ENCODE data around the gene TUT4.
A peak's percentile ranks its signal among the peaks of the same experiment; 100 is the strongest.

TUT4 gene

DNA sequence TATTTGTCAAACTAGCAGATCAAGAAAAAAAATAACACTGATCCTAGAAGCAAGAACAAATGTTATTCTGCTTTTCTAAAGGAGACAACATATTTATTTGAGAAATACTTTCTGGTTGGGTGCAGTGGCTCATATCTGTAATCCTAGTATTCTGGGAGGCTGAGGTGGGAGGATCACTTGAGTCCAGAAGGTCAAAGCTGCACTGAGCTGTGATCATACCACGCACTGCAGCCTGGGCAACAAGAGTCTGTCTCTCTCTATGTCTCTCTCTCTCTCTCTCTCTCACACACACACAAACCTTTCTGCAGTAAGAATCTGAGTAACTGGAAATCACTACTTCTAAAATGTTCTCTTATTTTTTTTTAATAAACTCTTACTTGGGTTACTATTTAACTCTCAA lies 117.2 kb downstream of the TUT4 start:
- H3K27ac ChIP-seq (ENCODE audit: low read depth, low read length): no peak overlapping the region
- H3K9ac ChIP-seq (ENCODE audit: low read depth, low read length): no peak overlapping the region

DNA sequence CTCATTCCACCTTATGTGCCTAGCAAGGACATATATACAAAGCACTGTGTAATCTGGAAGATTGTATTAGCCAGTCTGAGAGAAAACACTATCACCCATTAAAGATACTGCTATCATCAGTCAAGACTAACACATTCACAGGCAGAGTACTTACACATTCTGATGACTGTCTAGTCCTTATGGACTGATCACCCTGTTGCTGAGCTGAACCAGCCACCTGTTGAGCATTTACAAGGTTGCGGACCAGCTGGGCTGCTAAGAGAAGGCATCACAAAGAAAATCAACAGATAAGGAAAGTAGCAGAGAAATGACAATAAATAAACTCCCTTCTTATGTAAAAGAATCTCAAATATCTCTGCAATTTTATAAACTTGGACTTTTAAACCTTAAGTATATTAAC lies 117.7 kb downstream of the TUT4 start:
- peaks cover 81% of the 10 kb centered on the region for H3K36me3 ChIP-seq (ENCODE audit: control insufficient read depth, insufficient read depth, low read length)
- no peaks in the 10 kb centered on the region for H3K27me3 ChIP-seq (ENCODE audit: control insufficient read depth, insufficient read depth, low read length)
- H3K4me3 ChIP-seq (ENCODE audit: low read depth, low read length): no peak overlapping the region
- no peak overlapping the region for H3K9ac ChIP-seq (ENCODE audit: low read depth, low read length)
- peaks cover 10% of the 10 kb centered on the region for H3K4me1 ChIP-seq (ENCODE audit: control insufficient read depth, insufficient read depth, low read length)
- no peak overlapping the region for H3K27ac ChIP-seq (ENCODE audit: low read depth, low read length)
- H3K9me3 ChIP-seq (ENCODE audit: control insufficient read depth, insufficient read depth, low read length): no peaks in the 10 kb centered on the region

More for the DNA sequence above, 117.2 kb downstream of the TUT4 start:
- peaks cover 83% of the 10 kb centered on the region for H3K36me3 ChIP-seq (ENCODE audit: control insufficient read depth, insufficient read depth, low read length)
- no peak overlapping the region for H3K4me3 ChIP-seq (ENCODE audit: low read depth, low read length)
- H3K27me3 ChIP-seq (ENCODE audit: control insufficient read depth, insufficient read depth, low read length): no peaks in the 10 kb centered on the region
- H3K9me3 ChIP-seq (ENCODE audit: control insufficient read depth, insufficient read depth, low read length): no peaks in the 10 kb centered on the region
- peaks cover 10% of the 10 kb centered on the region for H3K4me1 ChIP-seq (ENCODE audit: control insufficient read depth, insufficient read depth, low read length)

DNA sequence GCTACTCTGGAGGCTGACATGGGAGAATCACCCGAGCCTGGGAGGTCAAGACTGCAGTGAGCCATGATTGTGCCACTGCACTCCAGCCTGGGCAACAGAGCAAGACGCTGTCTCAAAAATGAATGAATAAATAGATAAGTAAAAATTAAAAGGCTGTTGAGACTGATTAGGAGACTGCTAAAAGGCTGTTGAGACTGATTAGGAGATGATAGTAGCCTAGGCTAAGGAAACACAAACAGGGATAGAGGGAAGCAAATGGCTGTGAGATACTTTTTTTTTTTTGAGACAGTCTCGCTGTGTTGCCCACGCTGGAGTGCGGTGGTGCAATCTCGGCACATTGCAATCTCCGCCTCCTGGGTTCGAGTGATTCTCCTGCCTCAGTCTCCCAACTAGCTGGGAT lies 120.1 kb downstream of the TUT4 start:
- no peak overlapping the region for H3K9ac ChIP-seq (ENCODE audit: low read depth, low read length)
- H3K4me1 ChIP-seq (ENCODE audit: control insufficient read depth, insufficient read depth, low read length): peaks cover 10% of the 10 kb centered on the region
- H3K4me3 ChIP-seq (ENCODE audit: low read depth, low read length): no peak overlapping the region
- peaks cover 68% of the 10 kb centered on the region for H3K36me3 ChIP-seq (ENCODE audit: control insufficient read depth, insufficient read depth, low read length)
- H3K27ac ChIP-seq (ENCODE audit: low read depth, low read length): no peak overlapping the region
- no peaks in the 10 kb centered on the region for H3K9me3 ChIP-seq (ENCODE audit: control insufficient read depth, insufficient read depth, low read length)
- H3K27me3 ChIP-seq (ENCODE audit: control insufficient read depth, insufficient read depth, low read length): no peaks in the 10 kb centered on the region

- no peaks in the 10 kb centered on the region for H3K27me3 ChIP-seq (ENCODE audit: control insufficient read depth, insufficient read depth, low read length)
- H3K36me3 ChIP-seq (ENCODE audit: control insufficient read depth, insufficient read depth, low read length): peaks cover 63% of the 10 kb centered on the region
- H3K9me3 ChIP-seq (ENCODE audit: control insufficient read depth, insufficient read depth, low read length): no peaks in the 10 kb centered on the region
- no peak overlapping the region for H3K4me3 ChIP-seq (ENCODE audit: low read depth, low read length)
- H3K4me1 ChIP-seq (ENCODE audit: control insufficient read depth, insufficient read depth, low read length): peaks cover 6% of the 10 kb centered on the region; the same call in 1 of the 2 replicates
- H3K27ac ChIP-seq (ENCODE audit: low read depth, low read length): no peak overlapping the region
- H3K9ac ChIP-seq (ENCODE audit: low read depth, low read length): no peak overlapping the region
Measured at GRCh38 chr1:52427152-52427551, 125.7 kb downstream of the TUT4 start.

GRCh38 chr1:52426371-52426770 lies 126.5 kb downstream of the TUT4 start:
- H3K27ac ChIP-seq (ENCODE audit: low read depth, low read length): peak overlapping the region; percentile 21
- H3K27me3 ChIP-seq (ENCODE audit: control insufficient read depth, insufficient read depth, low read length): no peaks in the 10 kb centered on the region
- no peak overlapping the region for H3K9ac ChIP-seq (ENCODE audit: low read depth, low read length)
- H3K4me3 ChIP-seq (ENCODE audit: low read depth, low read length): no peak overlapping the region
- H3K9me3 ChIP-seq (ENCODE audit: control insufficient read depth, insufficient read depth, low read length): no peaks in the 10 kb centered on the region
- H3K36me3 ChIP-seq (ENCODE audit: control insufficient read depth, insufficient read depth, low read length): peaks cover 63% of the 10 kb centered on the region
- H3K4me1 ChIP-seq (ENCODE audit: control insufficient read depth, insufficient read depth, low read length): peaks cover 6% of the 10 kb centered on the region; the same call in 1 of the 2 replicates

GRCh38 chr1:52424813-52425212 lies 128.1 kb downstream of the TUT4 start:
- H3K9me3 ChIP-seq (ENCODE audit: control insufficient read depth, insufficient read depth, low read length): no peaks in the 10 kb centered on the region
- no peak overlapping the region for H3K27ac ChIP-seq (ENCODE audit: low read depth, low read length)
- H3K36me3 ChIP-seq (ENCODE audit: control insufficient read depth, insufficient read depth, low read length): peaks cover 65% of the 10 kb centered on the region
- H3K9ac ChIP-seq (ENCODE audit: low read depth, low read length): no peak overlapping the region
- H3K4me3 ChIP-seq (ENCODE audit: low read depth, low read length): no peak overlapping the region
- H3K27me3 ChIP-seq (ENCODE audit: control insufficient read depth, insufficient read depth, low read length): no peaks in the 10 kb centered on the region
- peaks cover 6% of the 10 kb centered on the region; the same call in 1 of the 2 replicates for H3K4me1 ChIP-seq (ENCODE audit: control insufficient read depth, insufficient read depth, low read length)

- no peak overlapping the region for H3K9ac ChIP-seq (ENCODE audit: low read depth, low read length)
- H3K9me3 ChIP-seq (ENCODE audit: control insufficient read depth, insufficient read depth, low read length): no peaks in the 10 kb centered on the region
- H3K4me1 ChIP-seq (ENCODE audit: control insufficient read depth, insufficient read depth, low read length): peaks cover 6% of the 10 kb centered on the region; the same call in 1 of the 2 replicates
- H3K27me3 ChIP-seq (ENCODE audit: control insufficient read depth, insufficient read depth, low read length): no peaks in the 10 kb centered on the region
- peaks cover 65% of the 10 kb centered on the region for H3K36me3 ChIP-seq (ENCODE audit: control insufficient read depth, insufficient read depth, low read length)
- H3K4me3 ChIP-seq (ENCODE audit: low read depth, low read length): no peak overlapping the region
- H3K27ac ChIP-seq (ENCODE audit: low read depth, low read length): no peak overlapping the region
Measured at GRCh38 chr1:52424231-52424636, 128.7 kb downstream of the TUT4 start.

GRCh38 chr1:52423771-52424170 lies 129.1 kb downstream of the TUT4 start:
- H3K27me3 ChIP-seq (ENCODE audit: control insufficient read depth, insufficient read depth, low read length): no peaks in the 10 kb centered on the region
- H3K27ac ChIP-seq (ENCODE audit: low read depth, low read length): no peak overlapping the region
- H3K9me3 ChIP-seq (ENCODE audit: control insufficient read depth, insufficient read depth, low read length): no peaks in the 10 kb centered on the region
- H3K4me1 ChIP-seq (ENCODE audit: control insufficient read depth, insufficient read depth, low read length): peaks cover 6% of the 10 kb centered on the region; the same call in 1 of the 2 replicates
- peaks cover 68% of the 10 kb centered on the region for H3K36me3 ChIP-seq (ENCODE audit: control insufficient read depth, insufficient read depth, low read length)
- H3K9ac ChIP-seq (ENCODE audit: low read depth, low read length): no peak overlapping the region
- H3K4me3 ChIP-seq (ENCODE audit: low read depth, low read length): no peak overlapping the region

DNA sequence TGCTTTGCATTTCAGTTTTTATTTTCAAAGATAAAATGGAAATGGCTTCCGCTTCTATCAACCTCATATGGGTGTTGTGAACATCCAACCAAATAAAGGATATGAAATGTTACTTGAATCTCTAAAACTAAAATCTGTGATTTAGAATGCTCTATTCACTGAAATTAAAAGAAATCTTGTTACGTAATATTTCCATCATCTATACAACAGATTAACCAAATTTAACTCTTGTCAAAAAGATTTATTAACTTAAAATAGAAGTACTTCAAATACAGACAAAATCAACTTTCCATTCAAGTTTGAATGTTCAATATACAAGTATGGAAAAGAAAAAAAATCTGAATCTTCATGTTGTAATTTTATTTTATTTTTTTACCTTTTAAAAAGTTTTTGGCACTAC lies 129.8 kb downstream of the TUT4 start:
- no peaks in the 10 kb centered on the region for H3K27me3 ChIP-seq (ENCODE audit: control insufficient read depth, insufficient read depth, low read length)
- peaks cover 6% of the 10 kb centered on the region; the same call in 1 of the 2 replicates for H3K4me1 ChIP-seq (ENCODE audit: control insufficient read depth, insufficient read depth, low read length)
- peaks cover 75% of the 10 kb centered on the region for H3K36me3 ChIP-seq (ENCODE audit: control insufficient read depth, insufficient read depth, low read length)

DNA sequence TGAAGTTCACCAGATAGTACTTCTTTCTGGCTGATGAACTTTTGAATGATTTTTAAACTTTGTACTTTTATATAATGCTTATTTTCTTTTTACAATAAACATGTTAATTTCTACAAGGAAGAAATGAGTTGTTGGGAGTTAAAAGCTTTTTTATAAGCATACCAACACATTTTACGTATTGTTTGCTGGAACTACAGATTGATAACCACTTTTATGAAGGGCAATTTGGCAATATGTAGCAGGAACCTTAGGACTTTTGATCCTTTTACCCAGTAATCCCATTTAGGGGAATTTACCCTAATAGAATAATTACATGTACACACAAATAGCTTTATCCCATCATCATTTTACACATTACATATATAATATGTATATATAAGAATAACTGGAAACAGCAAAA lies 132.2 kb downstream of the TUT4 start:
- Histone ChIP-seq H3K4me3 (ENCODE audit: low read depth, low read length) (no peak overlapping the region), H3K27ac (ENCODE audit: low read depth, low read length) (no peak overlapping the region), H3K27me3 (ENCODE audit: control insufficient read depth, insufficient read depth, low read length) (no peaks in the 10 kb centered on the region), H3K36me3 (ENCODE audit: control insufficient read depth, insufficient read depth, low read length) (peaks cover 87% of the 10 kb centered on the region), H3K9me3 (ENCODE audit: control insufficient read depth, insufficient read depth, low read length) (no peaks in the 10 kb centered on the region), H3K9ac (ENCODE audit: low read depth, low read length) (no peak overlapping the region), H3K4me1 (ENCODE audit: control insufficient read depth, insufficient read depth, low read length) (no peaks in the 10 kb centered on the region)

More for the DNA sequence above, 129.8 kb downstream of the TUT4 start:
- Histone ChIP-seq H3K9me3 (ENCODE audit: control insufficient read depth, insufficient read depth, low read length) (no peaks in the 10 kb centered on the region), H3K27ac (ENCODE audit: low read depth, low read length) (no peak overlapping the region), H3K4me3 (ENCODE audit: low read depth, low read length) (no peak overlapping the region), H3K9ac (ENCODE audit: low read depth, low read length) (no peak overlapping the region)

- Histone ChIP-seq H3K9me3 (ENCODE audit: control insufficient read depth, insufficient read depth, low read length) (no peaks in the 10 kb centered on the region), H3K36me3 (ENCODE audit: control insufficient read depth, insufficient read depth, low read length) (peaks cover 90% of the 10 kb centered on the region), H3K4me1 (ENCODE audit: control insufficient read depth, insufficient read depth, low read length) (no peaks in the 10 kb centered on the region), H3K27me3 (ENCODE audit: control insufficient read depth, insufficient read depth, low read length) (no peaks in the 10 kb centered on the region), H3K27ac (ENCODE audit: low read depth, low read length) (no peak overlapping the region), H3K4me3 (ENCODE audit: low read depth, low read length) (no peak overlapping the region), H3K9ac (ENCODE audit: low read depth, low read length) (no peak overlapping the region)
Measured at GRCh38 chr1:52416811-52417210, 136.1 kb downstream of the TUT4 start.

DNA sequence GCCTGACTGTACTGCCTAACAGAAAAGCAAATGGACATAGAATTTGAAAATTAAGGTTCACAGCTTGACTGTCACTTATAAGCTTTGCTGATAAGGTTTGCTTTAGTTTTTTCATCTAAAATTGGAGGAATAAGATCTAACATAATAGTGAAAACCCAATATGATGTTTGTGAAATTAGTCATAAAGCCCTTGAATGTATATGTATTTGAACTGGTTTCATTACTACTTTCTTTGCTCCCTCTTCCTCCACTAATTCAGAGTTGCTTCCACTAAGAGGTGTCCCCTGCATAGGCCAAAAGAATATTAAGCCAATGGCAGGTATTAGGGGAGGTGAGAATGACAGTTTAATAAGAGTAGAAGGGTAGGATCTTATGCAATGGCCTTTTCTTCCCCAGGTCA lies 137.9 kb downstream of the TUT4 start:
- H3K9ac ChIP-seq (ENCODE audit: low read depth, low read length): no peak overlapping the region
- H3K36me3 ChIP-seq (ENCODE audit: control insufficient read depth, insufficient read depth, low read length): peaks cover 86% of the 10 kb centered on the region
- H3K9me3 ChIP-seq (ENCODE audit: control insufficient read depth, insufficient read depth, low read length): no peaks in the 10 kb centered on the region
- no peak overlapping the region for H3K27ac ChIP-seq (ENCODE audit: low read depth, low read length)
- H3K27me3 ChIP-seq (ENCODE audit: control insufficient read depth, insufficient read depth, low read length): no peaks in the 10 kb centered on the region
- H3K4me3 ChIP-seq (ENCODE audit: low read depth, low read length): no peak overlapping the region
- no peaks in the 10 kb centered on the region for H3K4me1 ChIP-seq (ENCODE audit: control insufficient read depth, insufficient read depth, low read length)
